IMR-90 (cell line): ENCODE results near the gene MBD1. TPM values are rescaled to one million over a fixed set of nuclear protein-coding genes. Genes with fewer than 3 reads are reported as not detected.

ENCODE experiments used
- ATAC-seq: fragments of 200-7000 bp; cut with Tn5 transposase; 2 replicates; pipeline ENCODE4 v1.9.1; 2020; ENCODE audit warnings: low read depth, mild to moderate bottlenecking, moderate library complexity
- BruUV-seq: library from RNA; stranded (reverse); fragments of 400-500 nt; replicated peaks from 2 replicates; lab custom pipeline; 2021; lab: Mats Ljungman, UMichigan
- CTCF ChIA-PET: fragments of 300-600 bp; formaldehyde crosslinking; extraction: SDS; loops from one replicate; lab custom pipeline; 2021; ENCODE audit warnings: antibody characterized with exemption; lab: Yijun Ruan, JAX
- POLR2A ChIA-PET: fragments of 300-600 bp; sonication (Branson Sonifier 250); formaldehyde crosslinking; loops from one replicate; lab custom pipeline; 2022; ENCODE audit warnings: antibody characterized with exemption; ENCODE audit not compliant: unreplicated experiment; lab: Charles Lee
- DNase-seq: peaks from one replicate; pipeline ENCODE4 v3.0.0; 2013
- H2AFZ ChIP-seq: replicated peaks from 2 replicates; pipeline ENCODE3; 2013; ENCODE audit warnings: low read length, mild to moderate bottlenecking; ENCODE audit not compliant: poor library complexity
- H2AK5ac ChIP-seq: 2 replicates; pipeline ENCODE4 v1.6.1; 2013; ENCODE audit warnings: low read depth, low read length, inconsistent platforms
- H2AK9ac ChIP-seq: replicated peaks from 2 replicates; pipeline ENCODE3; 2013; ENCODE audit warnings: mild to moderate bottlenecking, low read depth, low read length, moderate library complexity; ENCODE audit not compliant: poor library complexity
- H2BK120ac ChIP-seq: 2 replicates; pipeline ENCODE4 v1.6.1; 2013; ENCODE audit warnings: low read depth, low read length, inconsistent platforms
- H2BK15ac ChIP-seq: 3 replicates; pipeline ENCODE4 v1.6.1; 2013; ENCODE audit warnings: low read depth, low read length, inconsistent platforms
- H2BK20ac ChIP-seq: 2 replicates; pipeline ENCODE4 v1.6.1; 2013; ENCODE audit warnings: low read depth, mild to moderate bottlenecking, inconsistent platforms, low read length, moderate library complexity
- H2BK5ac ChIP-seq: 2 replicates; pipeline ENCODE4 v1.6.1; 2013; ENCODE audit warnings: mild to moderate bottlenecking, low read depth, low read length, inconsistent platforms; ENCODE audit not compliant: poor library complexity, severe bottlenecking
- H3K14ac ChIP-seq: replicated peaks from 2 replicates; pipeline ENCODE4 v1.6.1; 2013; ENCODE audit warnings: low read depth, low read length, inconsistent platforms
- H3K18ac ChIP-seq: 2 replicates; pipeline ENCODE4 v1.6.1; 2013; ENCODE audit warnings: low read depth, low read length, control low read depth
- H3K23ac ChIP-seq: 2 replicates; pipeline ENCODE4 v1.6.1; 2013; ENCODE audit warnings: low read depth, low read length, inconsistent platforms
- H3K27ac ChIP-seq: 2 replicates; pipeline ENCODE4 v1.5.1; 2013; ENCODE audit warnings: mild to moderate bottlenecking, control low read depth, low read length; ENCODE audit not compliant: insufficient read depth
- H3K27me3 ChIP-seq: 2 replicates; pipeline ENCODE4 v1.6.1; 2013; ENCODE audit warnings: low read length; ENCODE audit not compliant: control insufficient read depth, insufficient read depth
- H3K36me3 ChIP-seq: 2 replicates; pipeline ENCODE4 v1.6.1; 2013; ENCODE audit warnings: low read length, mixed read lengths; ENCODE audit not compliant: control insufficient read depth, insufficient read depth
- H3K4ac ChIP-seq: 2 replicates; pipeline ENCODE4 v1.6.1; 2013; ENCODE audit warnings: low read depth, low read length, inconsistent platforms
- H3K4me1 ChIP-seq: 2 replicates; pipeline ENCODE4 v1.6.1; 2013; ENCODE audit warnings: low read length, mixed read lengths; ENCODE audit not compliant: control insufficient read depth, insufficient read depth
- H3K4me2 ChIP-seq: 2 replicates; pipeline ENCODE4 v1.6.1; 2013; ENCODE audit warnings: low read depth, mild to moderate bottlenecking, control low read depth, low read length, moderate library complexity
- H3K4me3 ChIP-seq: 2 replicates; pipeline ENCODE4 v1.5.1; 2013; ENCODE audit warnings: low read depth, mild to moderate bottlenecking, control low read depth, low read length, moderate library complexity; ENCODE audit not compliant: insufficient read depth
- H3K56ac ChIP-seq: 2 replicates; pipeline ENCODE4 v1.6.1; 2013; ENCODE audit warnings: low read length, inconsistent platforms; ENCODE audit not compliant: insufficient read depth; ENCODE audit errors: extremely low read depth
- H3K79me1 ChIP-seq, 2 experiments: 2 replicates each; pipeline ENCODE4 v1.6.1; 2013; ENCODE audit warnings: low read length in 2 of 2, inconsistent platforms in 1 of 2, low read depth in 1 of 2
- H3K9ac ChIP-seq: 2 replicates; pipeline ENCODE4 v1.6.1; 2013; ENCODE audit warnings: low read depth, low read length, control low read depth
- H3K9me1 ChIP-seq: 2 replicates; pipeline ENCODE4 v1.6.1; 2013; ENCODE audit warnings: low read length, inconsistent platforms; ENCODE audit not compliant: insufficient read depth
- H3K9me3 ChIP-seq: 2 replicates; pipeline ENCODE4 v1.6.1; 2013; ENCODE audit warnings: low read length; ENCODE audit not compliant: control insufficient read depth, insufficient read depth
- H4K20me1 ChIP-seq: 2 replicates; pipeline ENCODE4 v1.6.1; 2013; ENCODE audit warnings: low read length, inconsistent platforms; ENCODE audit not compliant: insufficient read depth
- H4K5ac ChIP-seq: 2 replicates; pipeline ENCODE4 v1.6.1; 2013; ENCODE audit warnings: mild to moderate bottlenecking, low read depth, low read length, control low read depth
- H4K8ac ChIP-seq, 2 experiments: 2 replicates each; pipeline ENCODE4 v1.6.1; 2013; ENCODE audit warnings: low read depth in 2 of 2, low read length in 2 of 2, control low read depth in 1 of 2, inconsistent platforms in 1 of 2
- H4K91ac ChIP-seq: 2 replicates; pipeline ENCODE4 v1.6.1; 2013; ENCODE audit warnings: low read depth, low read length, inconsistent platforms; ENCODE audit not compliant: insufficient read depth
- BHLHE40 ChIP-seq: fragments of 150-350 bp; IDR thresholded peaks from 2 replicates; pipeline ENCODE4 v1.6.1; 2016; ENCODE audit warnings: mild to moderate bottlenecking, low read depth, low read length
- CEBPB ChIP-seq: IDR thresholded peaks from 2 replicates; pipeline ENCODE4 v1.6.1; 2012; ENCODE audit warnings: low read depth, low read length, improper control_type of control experiment
- CHD1 ChIP-seq: IDR thresholded peaks from 2 replicates; pipeline ENCODE4 v1.6.1; 2012; ENCODE audit warnings: low read depth, low read length, improper control_type of control experiment
- CTCF ChIP-seq: conservative IDR thresholded peaks from 2 replicates; pipeline ENCODE4 v1.5.1; 2012; ENCODE audit warnings: mild to moderate bottlenecking, low read depth, low read length, improper control_type of control experiment
- FOS ChIP-seq: fragments of 150-350 bp; IDR thresholded peaks from 2 replicates; pipeline ENCODE4 v1.6.1; 2016; ENCODE audit warnings: low read depth, low read length
- MAFK ChIP-seq: IDR thresholded peaks from 2 replicates; pipeline ENCODE4 v1.6.1; 2012; ENCODE audit warnings: low read depth, low read length, improper control_type of control experiment
- MAZ ChIP-seq: IDR thresholded peaks from 2 replicates; pipeline ENCODE4 v1.6.1; 2012; ENCODE audit warnings: low read depth, mild to moderate bottlenecking, low read length, improper control_type of control experiment, moderate library complexity, borderline replicate concordance
- NFE2L2 ChIP-seq: fragments of 150-350 bp; IDR thresholded peaks from 2 replicates; pipeline ENCODE4 v1.6.1; 2016; ENCODE audit warnings: low read depth, mild to moderate bottlenecking, low read length
- POLR2A ChIP-seq: IDR thresholded peaks from 2 replicates; pipeline ENCODE4 v1.6.1; 2012; ENCODE audit warnings: mild to moderate bottlenecking, low read depth, low read length
- RCOR1 ChIP-seq: IDR thresholded peaks from 2 replicates; pipeline ENCODE4 v1.6.1; 2012; ENCODE audit warnings: mild to moderate bottlenecking, low read length, improper control_type of control experiment; ENCODE audit not compliant: insufficient replicate concordance
- RFX5 ChIP-seq: IDR thresholded peaks from 2 replicates; pipeline ENCODE4 v1.8.0; 2012; ENCODE audit warnings: low read depth, mild to moderate bottlenecking, low read length, moderate library complexity
- SMC3 ChIP-seq: fragments of 150-350 bp; IDR thresholded peaks from 2 replicates; pipeline ENCODE4 v1.6.1; 2016; ENCODE audit warnings: low read depth, mild to moderate bottlenecking, antibody characterized with exemption, low read length, moderate library complexity
- dilution Hi-C: fragments of 300-500 bp; cut with HindIII; formaldehyde crosslinking; loops from one replicate; pipeline ENCODE4 v1.14.3; 2018; ENCODE audit warnings: low sequenced_read_pairs; ENCODE audit not compliant: unreplicated experiment
- in situ Hi-C: fragments of 300-500 bp; cut with MboI; formaldehyde crosslinking; loops from 3 replicates; pipeline ENCODE4 v1.14.3; 2019; ENCODE audit warnings: low sequenced_read_pairs, inconsistent platforms, mixed read lengths
- intact Hi-C: fragments of 100-400 bp; cut with micrococcal nuclease; formaldehyde crosslinking; loops from 2 replicates; pipeline ENCODE4 v1.10.0; 2022
- polyA plus RNA-seq, 3 experiments: library from polyadenylated mRNA; depleted of rRNA; stranded (reverse); fragments of >200 nt; gene quantifications; 2 replicates each; pipeline ENCODE4 v1.2.3, GENCODE V29; 2012; ENCODE audit warnings: low replicate concordance in 1 of 3
- total RNA-seq: library from RNA; depleted of rRNA; stranded (reverse); fragments of >200 nt; gene quantifications from 2 replicates; pipeline ENCODE4 v1.2.3, GENCODE V29; 2012
- TF ChIP-seq, protein P1 (sequence below): fragments of 150-350 bp; IDR thresholded peaks from 2 replicates; pipeline ENCODE4 v1.6.1; 2017; ENCODE audit warnings: mild to moderate bottlenecking, antibody characterized with exemption, low read length, low read depth
- TF ChIP-seq, protein P2 (sequence below): fragments of 150-350 bp; IDR thresholded peaks from 2 replicates; pipeline ENCODE4 v1.6.1; 2016; ENCODE audit warnings: low read depth, mild to moderate bottlenecking, low read length, moderate library complexity, borderline replicate concordance

Gene MBD1
- total and polyA plus RNA-seq, 2 of the 4 experiments (the other 2 are of a cell fraction): 31.7 to 56.5 TPM

DNA sequence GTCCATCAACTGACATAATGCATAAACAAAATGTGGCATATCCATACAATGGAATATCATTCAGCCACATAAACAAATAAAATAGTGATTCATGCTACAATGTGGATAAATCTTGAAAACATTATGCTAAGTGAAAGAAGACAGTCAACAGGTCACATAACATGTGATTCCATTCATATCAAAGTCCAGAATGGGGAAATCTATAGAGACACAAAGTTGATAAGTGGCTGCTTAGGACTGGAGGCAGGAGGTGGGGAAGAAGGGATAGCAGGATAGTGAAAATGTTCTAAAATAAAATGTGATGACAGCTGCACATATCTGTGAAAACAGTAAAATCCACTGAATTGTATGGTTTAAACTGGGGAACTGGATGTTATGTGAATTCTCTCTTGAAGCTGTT lies 33.8 kb downstream of the MBD1 start:
- Histone ChIP-seq H3K14ac (no peak overlapping the region), H2AFZ (no peak overlapping the region), H2BK5ac (no peak overlapping the region), H3K79me1 (no peaks in the 10 kb centered on the region), H2BK120ac (no peak overlapping the region), H3K23ac (no peak overlapping the region), H3K4me2 (no peak overlapping the region), H3K4ac (no peak overlapping the region), H2AK9ac (no peak overlapping the region), H3K36me3 (no peaks in the 10 kb centered on the region), H2BK15ac (no peak overlapping the region), H4K91ac (no peak overlapping the region), H4K5ac (no peak overlapping the region), H2BK20ac (no peak overlapping the region), H4K8ac (no peak overlapping the region), H3K27ac (no peak overlapping the region), H3K4me1 (no peaks in the 10 kb centered on the region), H3K9me1 (no peaks in the 10 kb centered on the region), H3K18ac (no peak overlapping the region), H4K20me1 (no peaks in the 10 kb centered on the region), H3K56ac (no peak overlapping the region), H3K9ac (no peak overlapping the region), H3K4me3 (no peak overlapping the region), H2AK5ac (no peak overlapping the region), H3K9me3 (no peaks in the 10 kb centered on the region), H3K27me3 (no peaks in the 10 kb centered on the region; the same call in 1 of the 2 replicates)
- dilution Hi-C loops: no loop called here
- ChIA-PET CTCF (no interaction called here), POLR2A (no interaction called here)
- DNase-seq: no peak
- in situ Hi-C loops: no loop called here
- intact Hi-C loops: no loop called here
- no peak for TF ChIP-seq FOS
- TF ChIP-seq POLR2A: no peak
- TF ChIP-seq MAZ: no peak
- no peak for TF ChIP-seq CHD1
- no peak for TF ChIP-seq RFX5
- TF ChIP-seq SMC3: no peak
- TF ChIP-seq RCOR1: no peak
- TF ChIP-seq, protein P1, sequence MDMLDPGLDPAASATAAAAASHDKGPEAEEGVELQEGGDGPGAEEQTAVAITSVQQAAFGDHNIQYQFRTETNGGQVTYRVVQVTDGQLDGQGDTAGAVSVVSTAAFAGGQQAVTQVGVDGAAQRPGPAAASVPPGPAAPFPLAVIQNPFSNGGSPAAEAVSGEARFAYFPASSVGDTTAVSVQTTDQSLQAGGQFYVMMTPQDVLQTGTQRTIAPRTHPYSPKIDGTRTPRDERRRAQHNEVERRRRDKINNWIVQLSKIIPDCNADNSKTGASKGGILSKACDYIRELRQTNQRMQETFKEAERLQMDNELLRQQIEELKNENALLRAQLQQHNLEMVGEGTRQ: no peak
- TF ChIP-seq, protein P2, sequence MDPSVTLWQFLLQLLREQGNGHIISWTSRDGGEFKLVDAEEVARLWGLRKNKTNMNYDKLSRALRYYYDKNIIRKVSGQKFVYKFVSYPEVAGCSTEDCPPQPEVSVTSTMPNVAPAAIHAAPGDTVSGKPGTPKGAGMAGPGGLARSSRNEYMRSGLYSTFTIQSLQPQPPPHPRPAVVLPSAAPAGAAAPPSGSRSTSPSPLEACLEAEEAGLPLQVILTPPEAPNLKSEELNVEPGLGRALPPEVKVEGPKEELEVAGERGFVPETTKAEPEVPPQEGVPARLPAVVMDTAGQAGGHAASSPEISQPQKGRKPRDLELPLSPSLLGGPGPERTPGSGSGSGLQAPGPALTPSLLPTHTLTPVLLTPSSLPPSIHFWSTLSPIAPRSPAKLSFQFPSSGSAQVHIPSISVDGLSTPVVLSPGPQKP: no peak
- TF ChIP-seq CEBPB: no peak
- no peak for TF ChIP-seq BHLHE40
- TF ChIP-seq NFE2L2: no peak
- TF ChIP-seq MAFK: no peak
- TF ChIP-seq CTCF: no peak
- no TSS peak for BruUV-seq
- ATAC-seq: no peak
